Measurements from ENCODE around the gene ARHGAP44. TPM values are rescaled to one million over a fixed set of nuclear protein-coding genes. Genes with fewer than 3 reads are reported as not detected.

ARHGAP44 gene
- total and polyA plus RNA-seq, 2 of the 13 experiments (the other 11 are each of a cell fraction or from before 2014, with no cell fraction given) = 0.79 to 3.1 TPM

DNA sequence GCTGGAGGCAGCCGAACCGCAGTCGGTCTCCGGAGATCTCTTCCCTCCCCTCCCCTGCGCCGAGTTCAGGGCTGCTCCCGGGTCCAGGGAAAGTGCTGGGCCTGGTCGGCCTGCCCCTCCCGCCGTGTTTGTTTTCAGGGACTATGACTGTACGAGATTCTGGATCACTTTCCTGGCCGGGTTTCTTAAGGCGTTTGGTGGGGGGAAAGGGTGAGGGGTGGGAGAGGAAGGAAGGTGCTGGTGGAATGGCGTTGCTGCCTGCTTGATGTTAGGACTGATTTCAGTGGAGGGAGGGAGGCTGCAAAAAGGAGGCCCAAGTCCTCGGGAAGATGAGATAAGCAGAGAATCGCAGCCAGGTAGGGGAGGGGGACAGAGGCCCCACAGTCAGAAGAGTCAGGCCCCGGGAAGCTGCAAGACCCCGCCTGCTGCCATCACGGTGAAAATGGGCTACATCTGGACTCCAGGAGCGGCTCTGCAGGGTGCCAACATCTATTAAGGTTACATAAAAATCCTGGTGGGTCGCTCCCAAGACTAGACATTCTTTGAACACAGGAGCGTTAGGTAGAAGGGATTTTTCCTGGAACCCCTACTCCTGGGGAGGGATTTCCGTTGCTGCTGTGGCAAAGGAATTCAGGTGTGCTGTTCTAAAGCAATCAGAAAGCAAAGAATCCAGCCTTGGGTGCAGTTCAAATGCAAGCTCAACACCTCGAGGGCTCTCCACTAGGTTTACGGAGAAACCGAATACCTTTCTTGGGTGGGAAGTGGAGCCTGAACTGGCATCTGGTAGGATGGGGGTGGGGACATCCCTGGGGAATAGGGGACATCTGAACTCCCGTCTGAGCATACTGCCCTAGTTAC is 1.2 kb downstream of the ARHGAP44 start:
- no peaks in the 10 kb centered on the region for H3K79me2 ChIP-seq (ENCODE audit: insufficient read depth, low read length)
- in situ Hi-C loops (cut with HindIII; ENCODE audit: extremely low pct_ligation_motif_present, low pct_unique_long_range_greater_than_20kb) (no loop called here), intact Hi-C loops (cut with micrococcal nuclease; ENCODE audit: unreplicated experiment) (no loop called here)
- H3K4me2 ChIP-seq (ENCODE audit: low read depth, low read length) = peak overlapping the region; percentile 82
- ChIA-PET POLR2A (no interaction called here), CTCF (ENCODE audit: low intra/inter-chr PET ratio, low total read pairs) (no interaction called here)
- no peaks in the 10 kb centered on the region for H3K9me3 ChIP-seq (ENCODE audit: low read length)
- WGBS (ENCODE audit: low lambda C conversion rate) = 3% methylated on average over 22 of the region's 27 CpGs
- no peak overlapping the region for H2AFZ ChIP-seq (ENCODE audit: low read length)
- peak; percentile 43 for ATAC-seq
- H3K4me1 ChIP-seq (ENCODE audit: insufficient read depth, low read length) = peaks cover 16% of the 10 kb centered on the region
- H3K36me3 ChIP-seq (replicated peaks in 1 of 2; ENCODE audit: control insufficient read depth in 1 of 2, insufficient read depth in 2 of 2, low read length in 2 of 2) = no peaks in the 10 kb centered on the region
- no TSS peak for BruUV-seq (replicated peaks)
- peak overlapping the region; percentile 71 to 78 (median 73) for H3K4me3 ChIP-seq (replicated peaks in 1 of 3; ENCODE audit: insufficient read depth in 1 of 3, low read depth in 2 of 3, low read length in 3 of 3)
- H4K20me1 ChIP-seq (ENCODE audit: insufficient read depth, low read length) = no peaks in the 10 kb centered on the region
- no peak overlapping the region for H3K9ac ChIP-seq (ENCODE audit: insufficient read depth, low read depth, low read length)
- no peak overlapping the region for H3K27ac ChIP-seq (ENCODE audit: extremely low read length, insufficient read depth, low read length)
- H3K27me3 ChIP-seq (ENCODE audit: control insufficient read depth in 1 of 2, insufficient read depth in 2 of 2, low read length in 2 of 2) = peaks cover 2 to 27% of the 10 kb centered on the region in 2 experiments; a peak in 4 of 5 replicates
- no peak for FAIRE-seq
- no peak for DNase-seq (ENCODE audit: low spot score)
- TF ChIP-seq PCBP1 (IDR thresholded peaks at IDR 0.05; ENCODE audit: borderline replicate concordance, low read depth, low read length) = no peak
- no peak for TF ChIP-seq SOX6 (IDR thresholded peaks at IDR 0.05)
- no peak for TF ChIP-seq SOX6 (CRISPR knock-in tag; IDR thresholded peaks at IDR 0.05)
- TF ChIP-seq, protein P1, sequence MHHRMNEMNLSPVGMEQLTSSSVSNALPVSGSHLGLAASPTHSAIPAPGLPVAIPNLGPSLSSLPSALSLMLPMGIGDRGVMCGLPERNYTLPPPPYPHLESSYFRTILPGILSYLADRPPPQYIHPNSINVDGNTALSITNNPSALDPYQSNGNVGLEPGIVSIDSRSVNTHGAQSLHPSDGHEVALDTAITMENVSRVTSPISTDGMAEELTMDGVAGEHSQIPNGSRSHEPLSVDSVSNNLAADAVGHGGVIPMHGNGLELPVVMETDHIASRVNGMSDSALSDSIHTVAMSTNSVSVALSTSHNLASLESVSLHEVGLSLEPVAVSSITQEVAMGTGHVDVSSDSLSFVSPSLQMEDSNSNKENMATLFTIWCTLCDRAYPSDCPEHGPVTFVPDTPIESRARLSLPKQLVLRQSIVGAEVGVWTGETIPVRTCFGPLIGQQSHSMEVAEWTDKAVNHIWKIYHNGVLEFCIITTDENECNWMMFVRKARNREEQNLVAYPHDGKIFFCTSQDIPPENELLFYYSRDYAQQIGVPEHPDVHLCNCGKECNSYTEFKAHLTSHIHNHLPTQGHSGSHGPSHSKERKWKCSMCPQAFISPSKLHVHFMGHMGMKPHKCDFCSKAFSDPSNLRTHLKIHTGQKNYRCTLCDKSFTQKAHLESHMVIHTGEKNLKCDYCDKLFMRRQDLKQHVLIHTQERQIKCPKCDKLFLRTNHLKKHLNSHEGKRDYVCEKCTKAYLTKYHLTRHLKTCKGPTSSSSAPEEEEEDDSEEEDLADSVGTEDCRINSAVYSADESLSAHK (CRISPR knock-in tag; IDR thresholded peaks at IDR 0.05; ENCODE audit: borderline replicate concordance) = no peak
- no peak for TF ChIP-seq ZNF879 (CRISPR knock-in tag; IDR thresholded peaks at IDR 0.05)
- no peak for TF ChIP-seq TCF12 (IDR thresholded peaks at IDR 0.05)
- TF ChIP-seq TCF12 (CRISPR knock-in tag; IDR thresholded peaks at IDR 0.05) = no peak
- TF ChIP-seq ZBTB21 (CRISPR knock-in tag; IDR thresholded peaks at IDR 0.05) = no peak
- TF ChIP-seq YY1 (IDR thresholded peaks at IDR 0.05; ENCODE audit: insufficient read depth, insufficient replicate concordance, low read depth, low read length) = no peak
- no peak for TF ChIP-seq NFKB2 (CRISPR knock-in tag; IDR thresholded peaks at IDR 0.05; ENCODE audit: borderline replicate concordance)
- TF ChIP-seq, protein P2, sequence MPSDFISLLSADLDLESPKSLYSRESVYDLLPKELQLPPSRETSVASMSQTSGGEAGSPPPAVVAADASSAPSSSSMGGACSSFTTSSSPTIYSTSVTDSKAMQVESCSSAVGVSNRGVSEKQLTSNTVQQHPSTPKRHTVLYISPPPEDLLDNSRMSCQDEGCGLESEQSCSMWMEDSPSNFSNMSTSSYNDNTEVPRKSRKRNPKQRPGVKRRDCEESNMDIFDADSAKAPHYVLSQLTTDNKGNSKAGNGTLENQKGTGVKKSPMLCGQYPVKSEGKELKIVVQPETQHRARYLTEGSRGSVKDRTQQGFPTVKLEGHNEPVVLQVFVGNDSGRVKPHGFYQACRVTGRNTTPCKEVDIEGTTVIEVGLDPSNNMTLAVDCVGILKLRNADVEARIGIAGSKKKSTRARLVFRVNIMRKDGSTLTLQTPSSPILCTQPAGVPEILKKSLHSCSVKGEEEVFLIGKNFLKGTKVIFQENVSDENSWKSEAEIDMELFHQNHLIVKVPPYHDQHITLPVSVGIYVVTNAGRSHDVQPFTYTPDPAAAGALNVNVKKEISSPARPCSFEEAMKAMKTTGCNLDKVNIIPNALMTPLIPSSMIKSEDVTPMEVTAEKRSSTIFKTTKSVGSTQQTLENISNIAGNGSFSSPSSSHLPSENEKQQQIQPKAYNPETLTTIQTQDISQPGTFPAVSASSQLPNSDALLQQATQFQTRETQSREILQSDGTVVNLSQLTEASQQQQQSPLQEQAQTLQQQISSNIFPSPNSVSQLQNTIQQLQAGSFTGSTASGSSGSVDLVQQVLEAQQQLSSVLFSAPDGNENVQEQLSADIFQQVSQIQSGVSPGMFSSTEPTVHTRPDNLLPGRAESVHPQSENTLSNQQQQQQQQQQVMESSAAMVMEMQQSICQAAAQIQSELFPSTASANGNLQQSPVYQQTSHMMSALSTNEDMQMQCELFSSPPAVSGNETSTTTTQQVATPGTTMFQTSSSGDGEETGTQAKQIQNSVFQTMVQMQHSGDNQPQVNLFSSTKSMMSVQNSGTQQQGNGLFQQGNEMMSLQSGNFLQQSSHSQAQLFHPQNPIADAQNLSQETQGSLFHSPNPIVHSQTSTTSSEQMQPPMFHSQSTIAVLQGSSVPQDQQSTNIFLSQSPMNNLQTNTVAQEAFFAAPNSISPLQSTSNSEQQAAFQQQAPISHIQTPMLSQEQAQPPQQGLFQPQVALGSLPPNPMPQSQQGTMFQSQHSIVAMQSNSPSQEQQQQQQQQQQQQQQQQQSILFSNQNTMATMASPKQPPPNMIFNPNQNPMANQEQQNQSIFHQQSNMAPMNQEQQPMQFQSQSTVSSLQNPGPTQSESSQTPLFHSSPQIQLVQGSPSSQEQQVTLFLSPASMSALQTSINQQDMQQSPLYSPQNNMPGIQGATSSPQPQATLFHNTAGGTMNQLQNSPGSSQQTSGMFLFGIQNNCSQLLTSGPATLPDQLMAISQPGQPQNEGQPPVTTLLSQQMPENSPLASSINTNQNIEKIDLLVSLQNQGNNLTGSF (CRISPR knock-in tag; IDR thresholded peaks at IDR 0.05) = no peak
- TF ChIP-seq ZNF644 (CRISPR knock-in tag; IDR thresholded peaks at IDR 0.05; ENCODE audit: low read depth) = no peak
- TF ChIP-seq, protein P3, sequence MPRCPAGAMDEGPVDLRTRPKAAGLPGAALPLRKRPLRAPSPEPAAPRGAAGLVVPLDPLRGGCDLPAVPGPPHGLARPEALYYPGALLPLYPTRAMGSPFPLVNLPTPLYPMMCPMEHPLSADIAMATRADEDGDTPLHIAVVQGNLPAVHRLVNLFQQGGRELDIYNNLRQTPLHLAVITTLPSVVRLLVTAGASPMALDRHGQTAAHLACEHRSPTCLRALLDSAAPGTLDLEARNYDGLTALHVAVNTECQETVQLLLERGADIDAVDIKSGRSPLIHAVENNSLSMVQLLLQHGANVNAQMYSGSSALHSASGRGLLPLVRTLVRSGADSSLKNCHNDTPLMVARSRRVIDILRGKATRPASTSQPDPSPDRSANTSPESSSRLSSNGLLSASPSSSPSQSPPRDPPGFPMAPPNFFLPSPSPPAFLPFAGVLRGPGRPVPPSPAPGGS (CRISPR knock-in tag; IDR thresholded peaks at IDR 0.05) = no peak
- TF ChIP-seq ZNF232 (CRISPR knock-in tag; IDR thresholded peaks at IDR 0.05; ENCODE audit: borderline replicate concordance) = no peak
- TF ChIP-seq ZNF724P (CRISPR knock-in tag; IDR thresholded peaks at IDR 0.05; ENCODE audit: borderline replicate concordance) = no peak
- no peak for TF ChIP-seq IKZF4 (CRISPR knock-in tag; IDR thresholded peaks at IDR 0.05; ENCODE audit: borderline replicate concordance, low read depth, not compliant biosample characterization)

Measured in HepG2 (cell line).